Epithelial cell of prostate (primary cell): ENCODE data around the gene PIEZO2.

Experiments
- DNase-seq: peaks from one replicate; pipeline ENCODE4 v3.0.0-alpha.2; 2011; ENCODE audit warnings: low read depth, low spot score
- H3K27ac ChIP-seq: fragments of 450-650 bp; 2 replicates; pipeline ENCODE4 v1.5.1; 2017; ENCODE audit warnings: mild to moderate bottlenecking

The PIEZO2 gene

DNA sequence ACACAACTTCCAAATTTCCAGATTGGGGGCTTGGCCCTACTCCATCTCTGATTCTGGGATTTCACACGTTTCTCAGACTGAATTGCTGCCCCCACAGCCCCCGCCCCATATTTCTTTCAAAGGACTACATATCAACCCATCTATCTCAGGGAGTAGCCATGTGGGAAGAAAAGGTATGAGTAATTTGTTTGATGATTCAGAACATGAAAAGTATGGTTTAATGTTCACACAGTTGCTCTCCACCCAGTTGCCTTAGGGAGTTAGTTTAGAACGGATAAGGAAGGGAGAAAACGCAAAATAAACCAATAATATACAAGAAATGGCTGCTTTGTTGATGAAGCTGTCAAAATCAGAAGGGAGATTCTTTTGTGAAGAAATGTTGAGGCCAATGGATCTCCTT lies 145.1 kb downstream of the PIEZO2 start:
- no peak for DNase-seq
- no peak overlapping the region for H3K27ac ChIP-seq

DNA sequence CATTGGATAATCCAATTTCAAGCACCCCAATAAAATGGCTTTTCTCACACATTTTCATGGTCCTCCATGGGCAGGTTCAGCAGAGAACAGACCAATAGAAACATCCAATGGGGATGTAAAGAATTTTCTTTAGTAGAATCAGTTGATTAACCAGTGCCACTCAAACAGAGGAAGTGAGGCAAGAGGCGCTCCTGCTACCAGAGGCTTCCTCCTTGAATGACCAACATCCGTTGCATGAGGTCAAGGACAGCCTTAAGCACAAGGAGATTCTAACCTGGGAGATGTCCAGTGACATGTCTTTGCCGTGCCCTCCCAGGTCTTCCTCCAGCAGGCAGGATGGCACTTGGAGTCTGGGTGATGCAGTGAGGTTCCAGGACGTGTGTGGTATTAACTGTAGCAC lies 146.6 kb downstream of the PIEZO2 start:
- H3K27ac ChIP-seq, result no peak overlapping the region
- DNase-seq, result no peak

DNA sequence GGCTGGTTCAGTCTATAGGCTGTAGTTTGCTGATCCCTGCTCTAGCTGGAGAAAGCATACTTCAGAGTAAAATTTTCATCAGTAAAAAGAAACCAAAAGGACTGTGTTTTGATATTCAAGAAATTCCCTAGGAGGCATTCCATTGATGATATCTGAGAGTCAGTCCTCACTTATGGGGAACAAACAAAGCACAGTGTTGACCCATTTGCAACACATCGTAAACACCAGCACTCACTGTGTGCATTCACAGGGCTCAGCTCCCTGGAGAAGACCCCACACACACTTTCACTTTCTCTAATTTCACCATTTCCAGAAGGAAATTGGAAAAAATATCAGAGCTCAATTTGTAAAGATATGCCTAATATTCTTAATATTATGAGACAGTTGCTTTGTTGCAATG lies 147.1 kb downstream of the PIEZO2 start:
- no peak for DNase-seq
- H3K27ac ChIP-seq, result no peak overlapping the region

DNA sequence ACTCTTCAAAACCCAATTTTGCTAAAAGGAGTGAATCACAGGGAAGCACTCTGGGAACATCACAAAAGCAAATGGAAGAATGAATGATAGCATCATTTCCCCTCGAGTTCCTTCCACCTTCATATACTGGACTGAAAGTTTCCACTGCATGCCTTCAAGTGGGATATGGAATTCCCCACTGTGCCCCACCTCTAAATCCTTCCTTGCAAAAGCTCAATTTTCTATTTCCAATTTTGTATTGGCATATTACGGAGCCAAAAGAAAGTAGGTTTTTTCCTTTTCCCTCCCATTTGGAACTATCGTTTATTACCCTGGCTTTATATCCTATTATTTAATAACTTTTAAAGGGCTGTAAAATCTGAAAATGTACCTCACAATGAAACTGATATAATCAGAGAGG lies 149.3 kb downstream of the PIEZO2 start:
- H3K27ac ChIP-seq, result no peak overlapping the region
- no peak for DNase-seq

DNA sequence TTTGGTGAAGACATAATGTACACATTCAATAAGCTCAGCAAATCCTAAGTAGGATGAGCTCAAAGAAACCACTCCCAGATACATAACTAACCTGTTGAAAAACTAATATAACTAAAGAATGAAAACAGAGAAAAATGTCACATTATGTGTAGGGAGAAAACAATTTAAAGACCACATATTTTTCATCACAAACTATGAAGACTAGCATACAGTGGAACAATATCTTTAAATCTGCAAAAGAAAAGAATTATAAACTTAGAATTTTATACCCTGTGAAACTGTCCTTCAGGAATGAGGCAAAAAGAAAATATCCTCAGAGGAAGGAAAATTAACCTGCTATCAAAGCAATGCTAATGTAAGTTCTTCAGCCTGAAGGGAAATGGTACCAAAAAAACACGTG lies 151.5 kb downstream of the PIEZO2 start:
- DNase-seq, result no peak

DNA sequence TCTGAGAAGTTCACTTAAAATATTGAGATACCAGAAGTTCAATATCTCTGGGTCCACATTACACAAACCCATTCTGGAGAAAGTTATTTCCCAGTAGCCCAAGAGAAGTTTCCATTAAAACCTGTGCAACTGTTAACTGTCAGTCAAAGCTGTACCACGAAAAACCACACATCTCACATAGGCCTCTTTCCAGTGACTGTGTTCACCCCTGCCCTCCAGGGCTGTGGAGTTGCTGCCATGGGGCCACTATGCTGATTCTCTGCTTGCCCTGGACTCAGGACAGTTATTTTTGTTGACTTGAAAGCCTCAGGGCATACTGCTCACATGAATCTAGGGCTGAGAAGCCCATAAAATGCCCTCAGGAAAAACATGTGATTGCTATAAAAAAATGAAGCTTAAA lies 153.8 kb downstream of the PIEZO2 start:
- no peak for DNase-seq
- H3K27ac ChIP-seq, result no peak overlapping the region

More for the DNA sequence above, 151.5 kb downstream of the PIEZO2 start:
- no peak overlapping the region for H3K27ac ChIP-seq

DNA sequence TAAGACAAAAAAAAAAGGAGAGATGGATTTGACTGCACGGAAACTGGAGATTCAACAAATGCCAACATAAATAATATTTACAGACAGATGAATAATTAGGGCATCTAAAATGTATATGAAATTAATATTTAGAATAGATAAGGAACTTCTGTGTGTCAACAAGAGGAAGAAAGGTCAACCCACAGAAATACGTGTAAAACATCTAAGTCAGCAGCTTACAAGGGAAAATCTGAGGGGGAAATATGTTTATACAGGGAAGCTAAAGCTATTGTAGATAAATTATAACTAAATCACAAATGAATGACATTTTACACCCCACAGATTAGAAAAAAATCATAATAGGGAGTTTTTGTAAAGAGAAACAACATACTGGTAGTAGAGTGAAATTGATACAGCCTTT lies 159.9 kb downstream of the PIEZO2 start:
- no peak for DNase-seq
- no peak overlapping the region for H3K27ac ChIP-seq

DNA sequence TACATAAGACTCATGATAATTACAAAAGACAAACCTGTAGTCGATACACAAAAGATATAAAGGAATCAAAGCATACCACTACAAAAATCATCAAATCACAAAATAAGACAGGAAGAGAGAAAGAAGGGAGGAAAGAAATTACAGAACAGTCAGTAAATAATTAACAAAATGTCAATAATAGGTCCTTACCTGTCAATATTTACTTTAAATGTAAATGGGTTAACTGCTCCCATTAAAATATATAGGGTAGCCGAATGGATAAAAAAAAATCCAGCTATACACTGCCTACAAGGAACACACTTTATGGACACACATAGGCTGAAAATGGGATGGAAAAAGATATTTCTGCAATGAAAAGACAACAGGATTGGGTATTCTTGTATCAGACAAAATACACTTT lies 163.7 kb downstream of the PIEZO2 start:
- no peak for DNase-seq
- no peak overlapping the region for H3K27ac ChIP-seq

DNA sequence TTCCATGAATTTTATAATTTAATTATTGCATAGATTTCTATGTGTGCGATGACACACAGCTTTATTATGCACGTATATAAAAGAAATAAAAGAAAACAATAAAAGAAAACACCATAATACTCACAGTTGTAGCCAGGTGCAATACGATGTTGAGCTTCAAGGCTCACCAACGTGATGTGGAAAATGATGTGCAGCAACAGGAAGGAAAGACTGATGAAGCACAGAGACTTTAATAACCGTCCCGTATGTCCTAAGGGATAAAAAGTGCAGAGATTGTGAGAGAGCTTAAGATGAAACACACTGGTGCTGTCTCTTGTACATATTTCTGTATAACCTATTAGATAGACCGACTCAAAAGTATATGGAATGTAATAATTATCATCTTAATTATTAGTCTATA lies 170.0 kb downstream of the PIEZO2 start:
- H3K27ac ChIP-seq, result no peak overlapping the region
- DNase-seq, result no peak

DNA sequence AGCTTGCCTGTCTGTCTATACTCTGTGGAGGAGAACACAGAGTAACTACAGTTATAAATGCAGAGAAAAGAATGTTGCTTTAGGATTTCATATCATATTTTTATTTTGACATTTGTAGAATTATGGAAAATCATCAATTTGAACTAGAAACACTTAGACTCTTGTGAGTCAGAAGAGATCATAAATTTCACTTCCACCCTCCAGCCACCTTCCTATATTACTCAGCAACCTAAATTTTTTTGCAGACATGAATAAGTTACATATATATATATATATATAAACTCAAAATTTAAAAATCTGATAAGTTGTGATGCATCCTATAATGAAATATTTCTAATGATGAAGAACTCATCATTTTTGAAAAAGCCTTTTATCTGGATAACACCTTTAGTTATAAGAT lies 172.3 kb downstream of the PIEZO2 start:
- no peak for DNase-seq
- no peak overlapping the region for H3K27ac ChIP-seq

DNA sequence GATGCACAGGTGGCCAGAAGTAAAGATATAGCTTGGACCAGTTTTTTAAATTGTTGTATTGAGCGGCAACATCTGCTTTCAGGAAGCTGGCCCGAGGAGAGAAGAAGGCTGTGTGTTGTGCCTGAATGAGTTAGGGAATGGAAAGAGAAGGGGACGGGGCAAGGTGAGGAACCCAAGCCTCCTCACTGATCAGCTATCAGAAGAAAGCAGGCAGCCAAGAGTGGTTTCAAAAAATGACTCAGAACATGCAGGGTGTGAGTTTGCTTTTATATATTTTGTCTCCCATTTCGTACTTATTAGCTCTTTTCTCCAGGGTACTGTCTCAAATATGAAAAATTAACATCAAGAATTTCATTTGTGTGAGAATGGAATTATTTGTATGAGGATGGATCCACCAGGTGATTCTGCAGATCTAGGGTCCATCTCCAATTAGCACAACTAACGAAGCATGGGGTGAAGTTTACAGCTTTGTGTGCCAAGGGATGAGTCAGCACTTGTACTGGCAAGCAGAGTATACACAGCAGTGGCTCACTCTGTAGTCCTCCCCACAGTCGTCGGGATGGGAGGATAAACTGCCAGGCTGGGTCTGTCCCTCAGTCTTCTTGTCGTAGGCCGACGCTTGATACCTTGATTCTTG lies 175.7 kb downstream of the PIEZO2 start:
- DNase-seq, result no peak
- H3K27ac ChIP-seq, result no peak overlapping the region

DNA sequence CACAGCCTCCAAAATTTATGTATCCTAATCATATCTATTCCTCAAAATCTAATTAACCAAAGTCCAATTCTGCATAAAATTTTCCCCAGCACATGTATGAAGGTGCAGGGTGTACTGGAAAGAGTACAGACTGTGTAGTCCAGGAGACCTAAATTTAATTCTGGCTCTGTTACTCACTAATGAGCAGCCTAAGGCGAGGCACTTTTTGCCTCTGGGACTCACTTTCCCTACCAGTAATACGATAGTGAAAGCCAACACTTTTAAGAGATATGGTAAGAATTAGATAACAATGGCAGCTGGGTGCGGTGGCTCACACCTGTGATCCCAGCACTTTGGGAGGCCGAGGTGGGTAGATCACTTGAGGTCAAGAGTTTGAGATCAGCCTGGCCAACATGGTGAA lies 177.7 kb downstream of the PIEZO2 start:
- no peak for DNase-seq
- no peak overlapping the region for H3K27ac ChIP-seq

DNA sequence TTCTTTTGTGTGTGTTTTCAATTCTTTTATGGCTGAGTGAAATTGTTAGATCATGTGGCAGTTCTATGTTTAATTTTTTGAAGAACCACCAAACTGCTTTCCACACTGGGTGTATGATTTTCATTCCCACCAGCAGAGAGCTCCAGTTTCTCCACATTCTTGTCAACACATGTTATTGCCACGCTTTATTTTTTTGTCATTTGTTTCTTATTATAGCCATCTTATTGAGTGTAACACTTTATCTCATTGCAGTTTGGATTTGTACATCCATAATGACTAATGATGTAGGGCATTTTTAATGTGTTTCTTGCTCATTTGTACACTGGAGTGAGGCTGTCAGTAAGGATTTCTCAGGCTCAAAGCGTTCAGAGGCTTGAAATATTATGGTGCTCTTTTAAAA lies 184.2 kb downstream of the PIEZO2 start:
- H3K27ac ChIP-seq, result no peak overlapping the region
- DNase-seq, result no peak

DNA sequence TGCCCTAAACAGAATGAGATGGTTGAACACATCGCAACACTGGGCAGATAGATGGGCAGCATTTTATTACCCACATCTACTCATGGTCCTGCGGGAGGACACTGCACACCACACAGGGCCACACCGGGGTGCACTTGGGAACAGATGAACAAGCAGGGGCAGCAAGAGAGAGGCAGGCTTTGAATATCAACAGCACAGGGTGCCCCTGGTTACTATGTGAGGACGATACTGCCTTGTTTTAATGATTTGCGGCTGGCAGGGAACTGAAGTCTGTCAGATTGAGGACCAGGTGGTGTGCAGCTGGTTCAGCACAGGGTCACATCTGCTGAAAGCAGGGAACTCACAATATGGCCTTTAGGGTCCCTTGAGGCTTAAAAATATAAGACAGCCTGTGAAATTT lies 195.7 kb downstream of the PIEZO2 start:
- DNase-seq, result no peak
- H3K27ac ChIP-seq, result no peak overlapping the region

DNA sequence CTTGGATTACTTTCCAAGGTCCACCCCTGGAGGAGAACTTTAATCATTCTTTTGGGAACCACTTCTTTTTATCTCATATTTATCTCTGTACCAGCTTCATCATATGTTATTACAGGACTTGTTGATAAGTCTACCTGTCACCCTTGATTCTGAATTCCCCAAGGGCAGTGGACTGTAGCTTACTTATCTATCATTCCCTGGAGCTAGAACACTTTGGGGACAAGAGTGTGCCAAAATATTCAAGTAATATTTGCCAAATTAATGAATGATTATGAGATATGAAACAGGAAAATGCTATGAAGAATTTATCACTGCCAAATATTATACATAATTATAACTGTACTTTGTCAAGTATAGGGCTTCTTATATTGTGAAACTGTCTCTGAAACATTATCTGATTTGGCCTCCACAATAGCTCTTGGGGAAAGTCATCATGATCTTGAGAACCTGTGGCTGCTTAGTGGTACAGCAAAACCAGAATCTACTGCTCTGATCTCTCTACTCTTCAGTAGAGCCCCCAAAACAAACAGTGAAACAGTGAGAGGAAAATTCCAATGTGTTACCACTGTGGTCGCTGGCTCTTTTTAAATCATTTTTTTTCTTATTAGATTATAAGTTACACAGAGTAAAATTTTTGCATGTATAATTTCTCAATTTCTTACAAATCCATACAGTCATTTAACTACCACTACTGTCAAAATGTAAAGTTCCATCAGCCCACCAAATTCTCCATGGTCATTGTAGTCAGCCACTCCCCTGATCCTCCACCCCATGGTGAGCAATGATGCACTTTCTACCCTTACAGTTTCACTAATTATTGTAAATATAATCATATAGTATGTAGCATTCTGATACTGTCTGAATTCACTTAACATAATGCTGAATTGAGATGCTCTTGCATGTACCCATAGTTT lies 197.5 kb downstream of the PIEZO2 start:
- no peak for DNase-seq
- no peak overlapping the region for H3K27ac ChIP-seq

DNA sequence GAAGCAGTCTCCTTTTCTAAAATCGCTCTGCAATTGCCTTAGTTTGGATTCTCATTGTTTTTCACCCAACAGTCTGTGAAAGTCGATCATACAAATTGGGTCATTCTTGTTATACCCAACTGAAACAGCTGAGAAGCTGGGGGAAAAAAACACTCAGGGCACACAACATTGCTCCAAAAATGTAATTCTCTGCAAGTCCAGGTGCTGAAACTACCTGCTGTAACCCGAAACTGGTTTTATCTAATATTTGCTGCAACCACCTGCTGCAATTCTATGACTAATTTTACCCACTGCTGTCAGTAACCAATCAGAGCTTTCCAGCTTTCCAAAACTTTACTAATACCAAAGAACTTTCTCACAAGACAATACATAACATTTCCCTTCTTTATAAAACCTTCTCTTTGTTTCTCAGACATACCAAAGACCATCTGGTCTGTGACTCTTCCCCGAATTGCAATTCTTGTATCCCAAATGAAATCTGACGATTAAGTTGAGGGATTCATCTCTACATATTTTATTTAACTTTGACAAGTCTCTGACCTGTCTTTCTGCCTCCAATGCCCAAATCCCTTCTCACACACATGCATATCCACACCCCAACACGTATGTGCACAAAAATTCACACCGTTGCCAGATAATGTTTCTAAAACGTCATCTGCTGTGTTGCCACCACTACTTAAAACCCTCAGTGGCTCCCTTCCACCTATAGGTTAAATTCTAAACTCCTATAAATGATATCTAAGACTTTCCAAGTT lies 198.3 kb downstream of the PIEZO2 start:
- no peak for DNase-seq
- H3K27ac ChIP-seq, result no peak overlapping the region

DNA sequence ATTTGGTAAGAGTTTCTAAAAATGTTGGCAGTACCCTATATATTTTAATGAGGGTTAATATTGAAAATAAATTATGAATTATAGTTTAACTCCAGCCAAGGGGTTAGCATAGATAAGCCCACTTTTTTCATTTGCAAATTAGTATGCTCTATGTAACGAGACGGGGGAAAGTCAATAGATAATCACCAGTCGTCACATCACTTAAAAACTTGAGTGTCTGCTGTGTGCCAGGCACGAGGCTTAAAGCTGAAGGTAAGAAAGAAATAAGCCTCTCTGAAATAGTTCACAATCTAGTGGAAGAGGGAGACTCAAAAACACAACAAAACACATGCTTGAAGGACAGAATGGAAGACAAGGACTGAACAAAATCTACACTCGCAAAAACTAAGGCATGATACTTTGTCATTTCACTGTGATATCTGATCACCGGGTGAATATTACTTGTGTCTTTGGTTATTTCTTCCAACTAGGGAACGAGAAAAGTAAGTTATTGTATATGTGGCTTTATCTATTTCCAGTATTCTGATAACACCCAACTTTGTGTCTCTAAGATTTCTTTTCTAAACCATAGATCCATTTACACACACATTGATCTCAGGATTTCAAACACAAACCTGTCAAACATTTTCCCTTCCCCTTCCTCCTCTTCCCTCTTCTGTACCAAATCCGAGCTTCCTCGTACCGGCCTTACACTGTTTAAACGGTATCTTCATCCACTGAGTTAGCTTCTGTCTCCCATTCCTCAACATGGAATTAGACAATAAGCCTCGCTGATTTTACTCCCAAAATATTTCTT lies 199.1 kb downstream of the PIEZO2 start:
- no peak for DNase-seq
- H3K27ac ChIP-seq, result no peak overlapping the region

DNA sequence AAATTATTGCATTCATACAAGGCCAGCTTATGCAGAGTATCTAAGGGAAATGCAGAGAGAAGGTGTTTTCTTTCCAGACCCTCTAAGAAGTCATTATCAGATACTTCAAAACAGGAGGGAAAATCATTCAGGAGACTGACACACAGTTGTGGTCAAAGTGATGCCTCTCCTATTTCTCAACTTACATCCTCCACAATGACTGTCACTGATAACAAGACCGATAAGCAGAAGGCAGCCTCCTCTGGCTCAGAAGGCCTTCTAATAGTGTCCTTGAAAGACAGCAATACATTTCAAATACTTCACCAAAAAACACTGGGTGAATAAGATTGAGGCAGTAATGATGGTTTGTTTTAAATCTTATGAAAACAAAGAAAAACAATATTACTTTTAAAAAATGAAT lies 199.7 kb downstream of the PIEZO2 start:
- no peak for DNase-seq
- no peak overlapping the region for H3K27ac ChIP-seq

DNA sequence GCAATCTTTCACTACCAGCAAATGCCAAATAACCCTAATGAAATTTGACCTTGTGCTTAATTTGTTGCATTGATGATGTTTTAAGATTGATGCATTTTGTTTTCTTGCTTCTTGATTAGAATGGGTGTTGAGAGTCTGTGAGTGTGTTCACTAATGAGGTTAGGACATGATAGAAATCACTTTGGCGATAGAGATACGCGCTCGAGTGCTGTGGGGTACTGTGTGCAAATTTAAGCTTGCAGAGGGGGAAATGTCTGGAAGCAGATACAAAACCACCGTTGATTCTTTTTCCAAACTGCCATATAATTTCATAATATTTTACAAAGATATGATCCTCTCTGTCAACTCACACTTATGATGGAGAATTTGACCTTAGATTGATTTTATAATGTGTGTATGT lies 200.9 kb downstream of the PIEZO2 start:
- no peak overlapping the region for H3K27ac ChIP-seq
- DNase-seq, result no peak

DNA sequence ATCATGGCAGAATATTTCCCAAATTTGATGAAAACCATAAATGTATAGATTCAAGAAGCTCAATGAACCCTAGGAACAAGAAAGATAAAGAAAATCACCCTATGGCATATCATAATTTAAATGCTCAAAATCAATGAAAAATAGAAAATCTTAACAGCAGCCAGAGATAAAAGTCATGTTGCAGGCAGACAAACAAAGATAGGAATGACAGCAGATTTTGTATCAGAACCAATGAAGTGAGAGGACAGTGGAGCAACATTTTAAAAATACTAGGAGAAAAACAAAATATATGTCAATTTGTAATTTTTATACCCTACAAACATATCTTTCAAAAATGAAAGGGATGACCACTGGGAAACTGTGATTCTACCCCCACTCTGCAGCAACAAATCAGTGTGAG lies 203.3 kb downstream of the PIEZO2 start:
- H3K27ac ChIP-seq, result no peak overlapping the region
- DNase-seq, result no peak
